HepG2 (cell line): Measurements from ENCODE around the gene ASAP2. TPM values are rescaled to one million over a fixed set of nuclear protein-coding genes. Genes with fewer than 3 reads are reported as not detected.

Experiments
- FOSL2 ChIP-seq: sonication (generic); formaldehyde crosslinking; IDR thresholded peaks from 2 replicates; pipeline ENCODE4 v1.4.0; 2020; ENCODE audit warnings: missing genetic modification reagents
- NONO ChIP-seq, 2 experiments: fragments of 450-650 bp in 1 of 2; sonication (generic) in 1 of 2; formaldehyde crosslinking in 1 of 2; IDR thresholded peaks in 1 of 2; conservative IDR thresholded peaks in 1 of 2; 2 replicates each; pipeline versions ENCODE4 v1.6.1 to v1.8.0; 2017 to 2022; ENCODE audit warnings: mild to moderate bottlenecking in 1 of 2, missing genetic modification reagents in 1 of 2, moderate library complexity in 1 of 2
- SOX13 ChIP-seq, 3 experiments: fragments of 450-650 bp in 1 of 3; sonication (generic) in 1 of 3; formaldehyde crosslinking in 1 of 3; IDR thresholded peaks in 2 of 3; conservative IDR thresholded peaks in 1 of 3; 2 replicates each; pipeline versions ENCODE4 v1.5.0 to v1.6.1; 2016 to 2020; ENCODE audit warnings: antibody characterized with exemption in 1 of 3, mild to moderate bottlenecking in 1 of 3, missing compliant biosample characterization in 1 of 3, missing genetic modification reagents in 1 of 3, moderate library complexity in 1 of 3
- ZFP36L1 ChIP-seq: sonication (generic); formaldehyde crosslinking; IDR thresholded peaks from 2 replicates; pipeline ENCODE4 v1.8.0; 2022; ENCODE audit warnings: mild to moderate bottlenecking, missing genetic modification reagents, moderate library complexity
- ZFP62 ChIP-seq: sonication (generic); formaldehyde crosslinking; IDR thresholded peaks from 2 replicates; pipeline ENCODE4 v1.4.0; 2020; ENCODE audit warnings: missing genetic modification reagents
- ZNF350 ChIP-seq: sonication (generic); formaldehyde crosslinking; IDR thresholded peaks from 2 replicates; pipeline ENCODE4 v1.4.0; 2020; ENCODE audit warnings: mild to moderate bottlenecking, low read depth, missing genetic modification reagents, borderline replicate concordance
- ZNF615 ChIP-seq: sonication (generic); formaldehyde crosslinking; IDR thresholded peaks from 2 replicates; pipeline ENCODE4 v1.5.0; 2020; ENCODE audit warnings: mild to moderate bottlenecking, missing genetic modification reagents, borderline replicate concordance
- ZNF709 ChIP-seq: sonication (generic); formaldehyde crosslinking; IDR thresholded peaks from 2 replicates; pipeline ENCODE4 v1.5.0; 2020; ENCODE audit warnings: mild to moderate bottlenecking, missing genetic modification reagents
- ZNF766 ChIP-seq: sonication (generic); formaldehyde crosslinking; IDR thresholded peaks from 2 replicates; pipeline ENCODE4 v1.5.0; 2020; ENCODE audit warnings: missing genetic modification reagents, borderline replicate concordance
- ZNF839 ChIP-seq: sonication (generic); formaldehyde crosslinking; IDR thresholded peaks from 2 replicates; pipeline ENCODE4 v1.4.0; 2020; ENCODE audit warnings: missing genetic modification reagents, mild to moderate bottlenecking, borderline replicate concordance
- ZNF883 ChIP-seq: sonication (generic); formaldehyde crosslinking; IDR thresholded peaks from 2 replicates; pipeline ENCODE4 v1.5.1; 2020; ENCODE audit warnings: mild to moderate bottlenecking, missing genetic modification reagents; ENCODE audit errors: not compliant biosample characterization
- polyA plus RNA-seq, 8 experiments: library from polyadenylated mRNA; depleted of rRNA in 3 of 8; stranded (reverse) in 7 of 8; unstranded in 1 of 8; fragments of >200 nt; fragmentation: Illumina TruSeq in 4 of 8; extraction: Trizol in 4 of 8; gene quantifications; 2 replicates each; pipeline versions ENCODE4 v1.2.1 to v1.2.3, GENCODE V29; 2011 to 2016; ENCODE audit warnings: low read depth in 4 of 8, missing spikeins in 1 of 8, mixed read lengths in 1 of 8; ENCODE audit not compliant: insufficient read depth in 1 of 8
- total RNA-seq, 5 experiments: library from RNA; depleted of rRNA; stranded (reverse); fragments of >200 nt; fragmentation: Illumina TruSeq; extraction: Trizol; gene quantifications; 2 replicates each; pipeline ENCODE4 v1.2.3, GENCODE V29; 2016; ENCODE audit warnings: low read depth in 1 of 5
- TF ChIP-seq, protein P1 (sequence below): sonication (generic); formaldehyde crosslinking; IDR thresholded peaks from 2 replicates; pipeline ENCODE4 v1.5.0; 2020; ENCODE audit warnings: mild to moderate bottlenecking, missing genetic modification reagents
- TF ChIP-seq, protein P2 (sequence below), 2 experiments: fragments of 450-650 bp in 1 of 2; sonication (generic) in 1 of 2; formaldehyde crosslinking; IDR thresholded peaks; 2 replicates each; pipeline versions ENCODE4 v1.5.0 to v1.8.0; 2020 to 2022; ENCODE audit warnings: mild to moderate bottlenecking in 1 of 2, missing genetic modification reagents in 1 of 2
- TF ChIP-seq, protein P3 (sequence below): sonication (generic); formaldehyde crosslinking; IDR thresholded peaks from 2 replicates; pipeline ENCODE4 v1.4.0; 2020; ENCODE audit warnings: missing genetic modification reagents, borderline replicate concordance

Gene ASAP2
- total and polyA plus RNA-seq, 2 of the 13 experiments (the other 11 are each of a cell fraction or from before 2014, with no cell fraction given): 7.3 to 22.3 TPM

DNA sequence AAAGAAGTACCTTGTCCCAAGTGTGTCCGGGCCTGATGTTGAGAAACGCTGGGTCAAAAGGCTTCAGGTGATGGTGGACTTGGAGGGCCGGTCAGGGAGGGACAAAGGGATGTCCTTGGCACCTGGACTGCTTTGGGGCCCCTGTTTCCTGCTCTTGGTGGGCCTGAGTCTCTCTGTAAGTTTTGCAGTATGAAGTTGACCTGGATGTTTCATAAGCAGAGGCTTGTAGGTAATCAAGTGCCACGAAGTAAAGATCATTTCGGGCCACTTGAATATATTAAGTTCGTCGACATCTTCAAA is 29.4 kb downstream of the ASAP2 start (continued):
- TF ChIP-seq, protein P1, sequence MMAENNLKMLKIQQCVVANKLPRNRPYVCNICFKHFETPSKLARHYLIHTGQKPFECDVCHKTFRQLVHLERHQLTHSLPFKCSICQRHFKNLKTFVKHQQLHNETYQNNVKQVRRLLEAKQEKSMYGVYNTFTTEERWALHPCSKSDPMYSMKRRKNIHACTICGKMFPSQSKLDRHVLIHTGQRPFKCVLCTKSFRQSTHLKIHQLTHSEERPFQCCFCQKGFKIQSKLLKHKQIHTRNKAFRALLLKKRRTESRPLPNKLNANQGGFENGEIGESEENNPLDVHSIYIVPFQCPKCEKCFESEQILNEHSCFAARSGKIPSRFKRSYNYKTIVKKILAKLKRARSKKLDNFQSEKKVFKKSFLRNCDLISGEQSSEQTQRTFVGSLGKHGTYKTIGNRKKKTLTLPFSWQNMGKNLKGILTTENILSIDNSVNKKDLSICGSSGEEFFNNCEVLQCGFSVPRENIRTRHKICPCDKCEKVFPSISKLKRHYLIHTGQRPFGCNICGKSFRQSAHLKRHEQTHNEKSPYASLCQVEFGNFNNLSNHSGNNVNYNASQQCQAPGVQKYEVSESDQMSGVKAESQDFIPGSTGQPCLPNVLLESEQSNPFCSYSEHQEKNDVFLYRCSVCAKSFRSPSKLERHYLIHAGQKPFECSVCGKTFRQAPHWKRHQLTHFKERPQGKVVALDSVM (CRISPR knock-in tag): no peak
- TF ChIP-seq ZNF350 (CRISPR knock-in tag) (no peak), ZNF615 (CRISPR knock-in tag) (no peak), SOX13 (IDR thresholded peaks at IDR 0.05) (no peak), SOX13 (CRISPR knock-in tag; conservative IDR thresholded peaks at IDR 0.05 in 1 of 2, IDR thresholded peaks at IDR 0.05 in 1 of 2) (peak in 1 of 2 experiments; percentile 11; a peak in 1 of 4 replicates), ZNF883 (CRISPR knock-in tag) (no peak), ZNF709 (no peak), ZFP62 (CRISPR knock-in tag) (no peak), ZFP36L1 (no peak), ZNF839 (CRISPR knock-in tag) (no peak), FOSL2 (CRISPR knock-in tag) (0 out of 2 replicates have a peak, but pooled peaks have one; percentile 49), ZNF766 (CRISPR knock-in tag) (no peak), NONO (IDR thresholded peaks at IDR 0.05) (no peak), NONO (CRISPR knock-in tag; conservative IDR thresholded peaks at IDR 0.05) (no peak)
- TF ChIP-seq, protein P2, sequence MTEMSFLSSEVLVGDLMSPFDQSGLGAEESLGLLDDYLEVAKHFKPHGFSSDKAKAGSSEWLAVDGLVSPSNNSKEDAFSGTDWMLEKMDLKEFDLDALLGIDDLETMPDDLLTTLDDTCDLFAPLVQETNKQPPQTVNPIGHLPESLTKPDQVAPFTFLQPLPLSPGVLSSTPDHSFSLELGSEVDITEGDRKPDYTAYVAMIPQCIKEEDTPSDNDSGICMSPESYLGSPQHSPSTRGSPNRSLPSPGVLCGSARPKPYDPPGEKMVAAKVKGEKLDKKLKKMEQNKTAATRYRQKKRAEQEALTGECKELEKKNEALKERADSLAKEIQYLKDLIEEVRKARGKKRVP (CRISPR knock-in tag; IDR thresholded peaks at IDR 0.05): no peak
- TF ChIP-seq, protein P3, sequence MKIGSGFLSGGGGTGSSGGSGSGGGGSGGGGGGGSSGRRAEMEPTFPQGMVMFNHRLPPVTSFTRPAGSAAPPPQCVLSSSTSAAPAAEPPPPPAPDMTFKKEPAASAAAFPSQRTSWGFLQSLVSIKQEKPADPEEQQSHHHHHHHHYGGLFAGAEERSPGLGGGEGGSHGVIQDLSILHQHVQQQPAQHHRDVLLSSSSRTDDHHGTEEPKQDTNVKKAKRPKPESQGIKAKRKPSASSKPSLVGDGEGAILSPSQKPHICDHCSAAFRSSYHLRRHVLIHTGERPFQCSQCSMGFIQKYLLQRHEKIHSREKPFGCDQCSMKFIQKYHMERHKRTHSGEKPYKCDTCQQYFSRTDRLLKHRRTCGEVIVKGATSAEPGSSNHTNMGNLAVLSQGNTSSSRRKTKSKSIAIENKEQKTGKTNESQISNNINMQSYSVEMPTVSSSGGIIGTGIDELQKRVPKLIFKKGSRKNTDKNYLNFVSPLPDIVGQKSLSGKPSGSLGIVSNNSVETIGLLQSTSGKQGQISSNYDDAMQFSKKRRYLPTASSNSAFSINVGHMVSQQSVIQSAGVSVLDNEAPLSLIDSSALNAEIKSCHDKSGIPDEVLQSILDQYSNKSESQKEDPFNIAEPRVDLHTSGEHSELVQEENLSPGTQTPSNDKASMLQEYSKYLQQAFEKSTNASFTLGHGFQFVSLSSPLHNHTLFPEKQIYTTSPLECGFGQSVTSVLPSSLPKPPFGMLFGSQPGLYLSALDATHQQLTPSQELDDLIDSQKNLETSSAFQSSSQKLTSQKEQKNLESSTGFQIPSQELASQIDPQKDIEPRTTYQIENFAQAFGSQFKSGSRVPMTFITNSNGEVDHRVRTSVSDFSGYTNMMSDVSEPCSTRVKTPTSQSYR (CRISPR knock-in tag): no peak
- TF ChIP-seq, all 625 proteins: peak for 15
